Adrenal gland (tissue), 12 donors: ENCODE measurements around the gene TMED7. TPM values are rescaled to one million over a fixed set of nuclear protein-coding genes. Genes with fewer than 3 reads are reported as not detected.

Experiments
- DNase-seq, 7 donors: peaks; one replicate each; pipeline ENCODE4 v3.0.0-alpha.2; 2019 to 2020
- H3K27ac ChIP-seq, 5 donors: fragments of 200-600 bp; sonication (generic) in 4 of 5; 1 replicate in 3 of 5; 2 replicates in 2 of 5; pipeline versions ENCODE4 v1.5.1 to v1.8.0; 2016 to 2020; ENCODE audit warnings: mild to moderate bottlenecking in 1 of 5
- H3K27me3 ChIP-seq: fragments of 200-600 bp; 2 replicates; pipeline ENCODE4 v1.8.0; 2021
- H3K36me3 ChIP-seq, 2 donors: fragments of 200-600 bp; replicated peaks in 1 of 2; 1 replicate in 1 of 2; 2 replicates in 1 of 2; pipeline versions ENCODE4 v1.5.1 to v1.8.0; 2018 to 2022
- H3K4me1 ChIP-seq, 2 donors: fragments of 200-600 bp; replicated peaks in 1 of 2; 1 replicate in 1 of 2; 2 replicates in 1 of 2; pipeline versions ENCODE4 v1.5.1 to v1.8.0; 2018 to 2021
- H3K4me3 ChIP-seq, 4 donors: fragments of 200-600 bp; sonication (generic) in 3 of 4; one replicate each; pipeline ENCODE4 v1.5.1; 2016 to 2018
- H3K9me3 ChIP-seq, 3 donors: fragments of 200-600 bp; sonication (generic) in 1 of 3; replicated peaks in 1 of 3; 1 replicate in 2 of 3; 2 replicates in 1 of 3; pipeline versions ENCODE4 v1.5.1 to v1.8.0; 2016 to 2021
- CTCF ChIP-seq, 6 experiments: fragments of 450-650 bp in 4 of 6; fragments of 200-600 bp in 2 of 6; sonication (generic) in 1 of 6; IDR thresholded peaks; 1 replicate in 5 of 6; 2 replicates in 1 of 6; pipeline versions ENCODE4 v1.5.1 to v1.8.0; 2016 to 2021; ENCODE audit warnings: antibody characterized with exemption in 6 of 6, mild to moderate bottlenecking in 2 of 6, moderate library complexity in 1 of 6
- POLR2A ChIP-seq, 2 donors: fragments of 450-650 bp; IDR thresholded peaks; one replicate each; pipeline ENCODE4 v1.6.1; 2017; ENCODE audit warnings: antibody characterized with exemption in 2 of 2, mild to moderate bottlenecking in 2 of 2, moderate library complexity in 1 of 2
- WGBS, 4 donors: extraction: QIAGEN DNeasy Blood & Tissue Kit in 2 of 4; methylation state at CpG; one replicate each; pipeline versions ENCODE4 v1.1.5 to v1.1.7; 2013 to 2017; 5-methylcytosine and 5-hydroxymethylcytosine counted together
- intact Hi-C, 2 donors: fragments of 100-400 bp; cut with DNase I; formaldehyde crosslinking; loops; one replicate each; pipeline versions ENCODE4 v1.14.1 to v1.15.0; 2022 to 2023
- polyA plus RNA-seq, 3 donors: library from polyadenylated mRNA; stranded (reverse); fragments of 200-250 nt in 2 of 3; fragments of 350-450 nt in 1 of 3; fragmentation: Illumina TruSeq in 1 of 3; extraction: RNeasy Lipid Tissue Mini Kit (QIAGEN cat#74804) in 1 of 3; gene quantifications; one replicate each; pipeline ENCODE4 v1.2.3, GENCODE V29; 2013 to 2014
- total RNA-seq, 9 donors: library from RNA; depleted of rRNA in 4 of 9; stranded (reverse); fragments of >200 nt in 4 of 9; fragments of 120-200 nt in 1 of 9; fragmentation: NEBNext Ultra II Directional in 1 of 9; extraction: Animal tissue kit (Norgen Biotek cat#: 25700) in 1 of 9; gene quantifications; one replicate each; pipeline versions ENCODE4 v1.1.0 to v1.2.4, GENCODE V29; 2013 to 2023
- donor health status: healthy with polysubstance abuse.
- donor health status: Bipolar disorder and iron deficiency.
- donor health status: DM: yes; HTN: yes; CAD: no.
- donor health status: DM: no; HTN: no; CAD: no.
- donor health status: DM: no; HTN: no; CAD: no.
- donor health status: DM: yes; HTN: yes; CAD: no.

TMED7 gene
- total and polyA plus RNA-seq, 12 donors, result 9.3 to 205 (median 87.2) TPM

DNA sequence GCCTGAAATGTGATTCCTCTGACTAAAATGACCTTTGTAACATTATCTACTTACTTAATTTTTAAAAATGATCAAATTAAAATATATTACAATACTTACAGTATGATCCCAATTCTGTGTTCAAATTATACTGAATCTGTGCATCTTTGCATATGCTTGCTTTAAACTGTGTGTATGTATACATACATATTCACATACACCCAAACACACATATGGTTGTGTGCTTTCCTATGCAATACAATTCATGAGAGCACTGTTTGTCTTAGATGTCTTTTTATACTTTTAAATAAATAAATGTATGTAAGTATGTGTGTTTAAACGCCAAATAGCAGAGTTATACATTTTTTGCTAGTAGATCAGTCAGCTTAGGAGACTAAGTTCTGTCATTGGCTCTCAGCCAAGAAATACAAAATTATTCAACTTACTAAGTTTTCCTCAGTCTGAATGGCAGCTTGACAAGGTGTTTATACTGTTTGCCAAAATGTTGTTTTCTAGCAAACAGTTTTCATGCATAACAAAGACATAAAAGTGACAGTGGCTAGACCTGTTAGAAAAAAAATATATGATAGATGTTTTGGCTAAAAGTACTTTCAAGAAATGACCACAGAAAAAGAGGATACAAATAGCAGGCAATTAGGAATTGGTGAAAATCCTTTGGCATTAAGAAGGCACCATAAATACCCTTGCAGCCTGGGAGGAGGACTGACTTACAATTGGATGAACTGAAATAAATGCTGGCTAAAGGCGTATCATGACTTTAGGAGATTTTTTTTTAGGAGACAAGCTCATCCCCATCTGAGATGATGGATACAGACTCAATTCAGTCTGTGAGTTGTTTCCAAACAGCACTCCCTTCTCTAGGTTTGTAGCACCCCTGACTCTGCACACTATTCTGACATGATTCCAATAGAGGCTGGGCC, 31.4 kb downstream of the TMED7 start:
- TF ChIP-seq POLR2A (IDR thresholded peaks at IDR 0.05) (no peak), CTCF (IDR thresholded peaks at IDR 0.05) (no peak)
- H3K4me1 ChIP-seq, result peaks cover 0 to 8% of the 10 kb centered on the region in 2 donors
- H3K27ac ChIP-seq, result no peak overlapping the region
- WGBS, 4 donors, result 72 to 75% (median 73%) methylated on average over 2 of the region's 2 CpGs
- H3K9me3 ChIP-seq, result no peaks in the 10 kb centered on the region
- no peak overlapping the region for H3K4me3 ChIP-seq
- intact Hi-C loops, result no loop called here
- H3K36me3 ChIP-seq, result no peaks in the 10 kb centered on the region
- no peak for DNase-seq
- H3K27me3 ChIP-seq, result no peaks in the 10 kb centered on the region

GRCh38 chr5:115589043-115589442, 36.8 kb downstream of the TMED7 start:
- no peak overlapping the region for H3K27ac ChIP-seq
- H3K4me3 ChIP-seq, result no peak overlapping the region
- no peaks in the 10 kb centered on the region for H3K9me3 ChIP-seq
- no peak for DNase-seq
- TF ChIP-seq POLR2A (IDR thresholded peaks at IDR 0.05), result no peak
- TF ChIP-seq CTCF (IDR thresholded peaks at IDR 0.05), result no peak
- WGBS, 4 donors, result 82 to 89% (median 86%) methylated on average over 3 of the region's 3 CpGs
- no peaks in the 10 kb centered on the region for H3K27me3 ChIP-seq
- no peaks in the 10 kb centered on the region for H3K4me1 ChIP-seq
- H3K36me3 ChIP-seq, result no peaks in the 10 kb centered on the region
- intact Hi-C loops, result no loop called here

GRCh38 chr5:115588640-115589039, 37.2 kb downstream of the TMED7 start:
- no peak for TF ChIP-seq CTCF (IDR thresholded peaks at IDR 0.05)
- no peak for TF ChIP-seq POLR2A (IDR thresholded peaks at IDR 0.05)
- no peaks in the 10 kb centered on the region for H3K4me1 ChIP-seq
- H3K4me3 ChIP-seq, result no peak overlapping the region
- no peak for DNase-seq
- intact Hi-C loops, result no loop called here
- H3K27ac ChIP-seq, result no peak overlapping the region
- 86 to 93% (median 87%) methylated on average over 4 of the region's 4 CpGs for WGBS, 4 donors
- H3K27me3 ChIP-seq, result no peaks in the 10 kb centered on the region
- H3K36me3 ChIP-seq, result no peaks in the 10 kb centered on the region
- no peaks in the 10 kb centered on the region for H3K9me3 ChIP-seq

DNA sequence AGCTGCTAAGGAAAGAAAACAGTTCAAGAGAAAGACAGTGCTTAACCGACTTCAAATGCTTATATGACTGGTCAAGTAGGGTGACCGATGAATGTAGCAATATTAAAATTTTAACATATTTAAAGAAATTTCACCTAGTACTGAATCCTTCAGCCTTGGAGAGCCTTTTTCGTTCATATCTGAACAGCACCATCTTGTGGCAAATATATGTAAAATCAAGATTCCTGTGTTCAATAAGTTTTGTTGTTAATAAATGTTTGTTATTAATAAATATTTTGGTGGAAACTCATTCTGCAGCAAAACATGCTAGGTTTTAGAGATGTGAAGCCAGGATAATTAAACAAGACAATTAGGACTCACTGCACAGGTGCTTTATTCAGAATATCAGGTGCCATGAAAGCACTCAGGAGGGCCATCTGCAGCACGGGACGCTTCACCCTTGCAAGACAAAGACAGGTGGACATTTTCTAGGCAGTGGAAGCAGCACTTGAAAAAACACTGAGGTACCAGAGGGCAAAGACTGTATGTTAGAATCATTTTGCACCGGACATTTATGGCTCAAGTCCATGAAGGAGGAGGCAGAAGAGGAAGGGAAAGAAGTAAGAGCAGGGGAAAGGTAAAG, 39.2 kb downstream of the TMED7 start:
- intact Hi-C loops, result no loop called here
- Histone ChIP-seq H3K4me3 (no peak overlapping the region), H3K4me1 (no peaks in the 10 kb centered on the region), H3K9me3 (no peaks in the 10 kb centered on the region), H3K27ac (no peak overlapping the region), H3K27me3 (no peaks in the 10 kb centered on the region), H3K36me3 (no peaks in the 10 kb centered on the region)
- WGBS, 4 donors, result 50 to 55% (median 50%) methylated on average over 6 of the region's 6 CpGs
- no peak for DNase-seq
- no peak for TF ChIP-seq POLR2A (IDR thresholded peaks at IDR 0.05)
- TF ChIP-seq CTCF (IDR thresholded peaks at IDR 0.05), result peak; percentile 47 to 68 (median 60)
